OCI-LY3 (cell line): Measurements from ENCODE around the gene RGL4.
"Not testable (repeated sequence)": the region's sequence is repeated elsewhere in the genome, so short reads cannot be mapped to it uniquely, and the experiment has no call there.

ENCODE experiments used
- H2AFZ ChIP-seq: fragments of 200-600, 300-600 bp; shearing (Covaris generic); 2 replicates; pipeline ENCODE4 v1.6.0; 2014; ENCODE audit warnings: antibody characterized with exemption, low read depth, low read length
- H3K27ac ChIP-seq: fragments of 200-600, 300-600 bp; sonication (generic); 2 replicates; pipeline ENCODE4 v1.5.1; 2014; ENCODE audit warnings: mild to moderate bottlenecking, low read length, moderate library complexity, mixed read lengths
- H3K27me3 ChIP-seq: fragments of 200-600, 300-600 bp; sonication (generic); 2 replicates; pipeline ENCODE4 v1.6.1; 2014; ENCODE audit warnings: low read depth, low read length, mixed read lengths
- H3K36me3 ChIP-seq: fragments of 200-600, 300-600 bp; sonication (generic); replicated peaks from 2 replicates; pipeline ENCODE3; 2014; ENCODE audit warnings: low read depth, low read length, mixed read lengths
- H3K4me1 ChIP-seq: fragments of 300-600, 200-600 bp; sonication (generic); 2 replicates; pipeline ENCODE4 v1.6.1; 2014; ENCODE audit warnings: low read length, mixed read lengths
- H3K4me2 ChIP-seq: fragments of 200-600, 300-600 bp; sonication (generic); 2 replicates; pipeline ENCODE4 v1.6.1; 2014; ENCODE audit warnings: low read length, mixed read lengths
- H3K4me3 ChIP-seq: fragments of 300-600, 200-600 bp; sonication (generic); 2 replicates; pipeline ENCODE4 v1.5.1; 2014; ENCODE audit warnings: antibody characterized with exemption, mild to moderate bottlenecking, low read length, moderate library complexity
- H3K79me2 ChIP-seq: fragments of 300-600, 200-600 bp; shearing (Covaris generic); 2 replicates; pipeline ENCODE4 v1.6.1; 2014; ENCODE audit warnings: mild to moderate bottlenecking, low read length, mixed read lengths
- H3K9ac ChIP-seq: fragments of 300-600, 200-600 bp; shearing (Covaris generic); 2 replicates; pipeline ENCODE4 v1.6.0; 2014; ENCODE audit warnings: mild to moderate bottlenecking, low read length, moderate library complexity
- H3K9me3 ChIP-seq: fragments of 200-600, 300-600 bp; shearing (Covaris generic); 2 replicates; pipeline ENCODE4 v1.6.1; 2014; ENCODE audit warnings: low read length, mixed read lengths; ENCODE audit not compliant: insufficient read depth
- H4K20me1 ChIP-seq: fragments of 200-600, 300-600 bp; sonication (generic); 2 replicates; pipeline ENCODE4 v1.6.1; 2016; ENCODE audit warnings: low read length, mixed read lengths; ENCODE audit not compliant: insufficient read depth
- CTCF ChIP-seq: fragments of 200-600, 300-600 bp; sonication (generic); IDR thresholded peaks from 2 replicates; pipeline ENCODE4 v1.5.1; 2014; ENCODE audit warnings: antibody characterized with exemption, low read length, low read depth
- EZH2phosphoT487 ChIP-seq: fragments of 200-600 bp; shearing (Covaris generic); IDR thresholded peaks from 2 replicates; pipeline ENCODE4 v1.6.1; 2018; ENCODE audit warnings: antibody characterized with exemption, mixed run types, low read depth

The RGL4 gene

GRCh38 chr22:23673826-23674690, 16.8 kb upstream of the RGL4 start:
- no peak overlapping the region for H3K4me2 ChIP-seq
- no peaks in the 10 kb centered on the region for H3K9me3 ChIP-seq
- no peak for TF ChIP-seq EZH2phosphoT487
- TF ChIP-seq CTCF, result no peak
- no peak overlapping the region for H2AFZ ChIP-seq
- no peaks in the 10 kb centered on the region for H4K20me1 ChIP-seq
- H3K27ac ChIP-seq, result no peak overlapping the region
- no peaks in the 10 kb centered on the region for H3K79me2 ChIP-seq
- H3K27me3 ChIP-seq, result no peaks in the 10 kb centered on the region
- no peaks in the 10 kb centered on the region for H3K4me1 ChIP-seq
- H3K36me3 ChIP-seq, result no peaks in the 10 kb centered on the region
- H3K4me3 ChIP-seq, result no peak overlapping the region
- no peak overlapping the region for H3K9ac ChIP-seq

GRCh38 chr22:23674886-23675501, 15.8 kb upstream of the RGL4 start:
- not testable (repeated sequence) for H2AFZ ChIP-seq, H3K79me2 ChIP-seq, H3K4me2 ChIP-seq, H3K27ac ChIP-seq, H3K27me3 ChIP-seq, H3K9me3 ChIP-seq, H3K4me1 ChIP-seq, H3K36me3 ChIP-seq, H3K4me3 ChIP-seq, H4K20me1 ChIP-seq, H3K9ac ChIP-seq

GRCh38 chr22:23675502-23676415, 15.1 kb upstream of the RGL4 start:
- no peak overlapping the region for H3K27ac ChIP-seq
- H3K4me3 ChIP-seq, result no peak overlapping the region
- no peak overlapping the region for H3K4me2 ChIP-seq
- H3K36me3 ChIP-seq, result no peaks in the 10 kb centered on the region
- no peak overlapping the region for H3K9ac ChIP-seq
- H2AFZ ChIP-seq, result no peak overlapping the region
- no peaks in the 10 kb centered on the region for H3K27me3 ChIP-seq
- H3K4me1 ChIP-seq, result no peaks in the 10 kb centered on the region
- TF ChIP-seq EZH2phosphoT487 (no peak), CTCF (no peak)
- H4K20me1 ChIP-seq, result no peaks in the 10 kb centered on the region
- H3K9me3 ChIP-seq, result no peaks in the 10 kb centered on the region
- no peaks in the 10 kb centered on the region for H3K79me2 ChIP-seq

GRCh38 chr22:23676841-23677700, 13.7 kb upstream of the RGL4 start:
- not testable (repeated sequence) for H3K9ac ChIP-seq, H3K36me3 ChIP-seq, H3K4me3 ChIP-seq, H3K9me3 ChIP-seq, H3K4me1 ChIP-seq, H2AFZ ChIP-seq, H3K4me2 ChIP-seq, H4K20me1 ChIP-seq, H3K27ac ChIP-seq, H3K79me2 ChIP-seq, H3K27me3 ChIP-seq
